ENCODE results near the gene POU2AF3.

GRCh38 chr11:111335549-111335948, 37.2 kb downstream of the POU2AF3 start:
- TF ChIP-seq, protein P1, sequence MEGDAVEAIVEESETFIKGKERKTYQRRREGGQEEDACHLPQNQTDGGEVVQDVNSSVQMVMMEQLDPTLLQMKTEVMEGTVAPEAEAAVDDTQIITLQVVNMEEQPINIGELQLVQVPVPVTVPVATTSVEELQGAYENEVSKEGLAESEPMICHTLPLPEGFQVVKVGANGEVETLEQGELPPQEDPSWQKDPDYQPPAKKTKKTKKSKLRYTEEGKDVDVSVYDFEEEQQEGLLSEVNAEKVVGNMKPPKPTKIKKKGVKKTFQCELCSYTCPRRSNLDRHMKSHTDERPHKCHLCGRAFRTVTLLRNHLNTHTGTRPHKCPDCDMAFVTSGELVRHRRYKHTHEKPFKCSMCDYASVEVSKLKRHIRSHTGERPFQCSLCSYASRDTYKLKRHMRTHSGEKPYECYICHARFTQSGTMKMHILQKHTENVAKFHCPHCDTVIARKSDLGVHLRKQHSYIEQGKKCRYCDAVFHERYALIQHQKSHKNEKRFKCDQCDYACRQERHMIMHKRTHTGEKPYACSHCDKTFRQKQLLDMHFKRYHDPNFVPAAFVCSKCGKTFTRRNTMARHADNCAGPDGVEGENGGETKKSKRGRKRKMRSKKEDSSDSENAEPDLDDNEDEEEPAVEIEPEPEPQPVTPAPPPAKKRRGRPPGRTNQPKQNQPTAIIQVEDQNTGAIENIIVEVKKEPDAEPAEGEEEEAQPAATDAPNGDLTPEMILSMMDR (conservative IDR thresholded peaks at IDR 0.05), result no peak
- TF ChIP-seq ZFX (IDR thresholded peaks at IDR 0.05), result no peak
